GM23338 (cell line): Measurements from ENCODE around the gene NOTO. TPM values are rescaled to one million over a fixed set of nuclear protein-coding genes. Genes with fewer than 3 reads are reported as not detected.
A peak's percentile ranks its signal among the peaks of the same experiment; 100 is the strongest.

Experiments used
- ATAC-seq: fragments of 200-7000 bp; cut with Tn5 transposase; 3 replicates; pipeline ENCODE4 v1.9.1; 2020
- DNase-seq: peaks from one replicate; pipeline ENCODE4 v3.0.0-alpha.2; 2015; ENCODE audit warnings: low spot score
- H2AFZ ChIP-seq: fragments of 200-600 bp; sonication (generic); 2 replicates; pipeline ENCODE4 v1.8.0; 2016; ENCODE audit warnings: antibody characterized with exemption, mild to moderate bottlenecking, moderate library complexity
- H3F3A ChIP-seq: fragments of 200-600 bp; sonication (generic); replicated peaks from 2 replicates; pipeline ENCODE4 v1.8.0; 2017; ENCODE audit warnings: antibody characterized with exemption, mixed run types, low read depth
- H3K27ac ChIP-seq: fragments of 200-600 bp; sonication (generic); 2 replicates; pipeline ENCODE4 v1.6.1; 2016; ENCODE audit warnings: low read depth
- H3K27me3 ChIP-seq: fragments of 200-600 bp; sonication (generic); 2 replicates; pipeline ENCODE4 v1.8.0; 2016; ENCODE audit warnings: mild to moderate bottlenecking, mixed run types, moderate library complexity; ENCODE audit not compliant: insufficient read depth
- H3K36me3 ChIP-seq: fragments of 200-600 bp; sonication (generic); 2 replicates; pipeline ENCODE4 v1.8.0; 2016; ENCODE audit warnings: mild to moderate bottlenecking; ENCODE audit not compliant: insufficient read depth
- H3K4me1 ChIP-seq: fragments of 200-600 bp; sonication (generic); 2 replicates; pipeline ENCODE4 v1.8.0; 2016; ENCODE audit warnings: mild to moderate bottlenecking, moderate library complexity; ENCODE audit not compliant: insufficient read depth
- H3K4me2 ChIP-seq: fragments of 200-600 bp; sonication (generic); 2 replicates; pipeline ENCODE4 v1.7.1; 2017; ENCODE audit warnings: mixed run types
- H3K4me3 ChIP-seq: fragments of 200-600 bp; sonication (generic); 2 replicates; pipeline ENCODE4 v1.6.1; 2016; ENCODE audit warnings: mixed run types
- H3K79me2 ChIP-seq: fragments of 200-600 bp; sonication (generic); replicated peaks from 2 replicates; pipeline ENCODE4 v1.8.0; 2017; ENCODE audit warnings: mild to moderate bottlenecking; ENCODE audit not compliant: insufficient read depth
- H3K9me2 ChIP-seq: fragments of 200-600 bp; sonication (generic); 2 replicates; pipeline ENCODE4 v1.8.0; 2017; ENCODE audit not compliant: insufficient read depth
- H4K20me1 ChIP-seq: fragments of 200-600 bp; sonication (generic); replicated peaks from 2 replicates; pipeline ENCODE4 v1.8.0; 2017; ENCODE audit warnings: mild to moderate bottlenecking; ENCODE audit not compliant: insufficient read depth
- H3K27ac Mint-ChIP-seq: 2 replicates; pipeline ENCODE4 v1.8.0; 2020; ENCODE audit warnings: inconsistent platforms, mild to moderate bottlenecking, moderate library complexity, mixed read lengths
- H3K27me3 Mint-ChIP-seq: 3 replicates; pipeline ENCODE4 v1.8.0; 2022; ENCODE audit warnings: low read depth, mild to moderate bottlenecking, moderate library complexity, mixed read lengths, inconsistent platforms; ENCODE audit not compliant: insufficient read depth, poor library complexity
- H3K36me3 Mint-ChIP-seq: 3 replicates; pipeline ENCODE4 v1.8.0; 2021; ENCODE audit warnings: low read depth, mild to moderate bottlenecking, inconsistent platforms, moderate library complexity, mixed read lengths
- H3K4me1 Mint-ChIP-seq: 3 replicates; pipeline ENCODE4 v1.8.0; 2020; ENCODE audit warnings: mild to moderate bottlenecking, inconsistent platforms, mixed read lengths
- H3K4me3 Mint-ChIP-seq: 3 replicates; pipeline ENCODE4 v1.8.0; 2021; ENCODE audit warnings: moderate library complexity, mild to moderate bottlenecking, inconsistent platforms, mixed read lengths
- H3K9me3 Mint-ChIP-seq: 3 replicates; pipeline ENCODE4 v1.8.0; 2020; ENCODE audit warnings: moderate library complexity, mild to moderate bottlenecking, inconsistent platforms, mixed read lengths
- CREB1 ChIP-seq: fragments of 250-450 bp; sonication (Bioruptor Pico); IDR thresholded peaks from 2 replicates; pipeline ENCODE4 v1.5.0; 2020; ENCODE audit warnings: low read depth, mild to moderate bottlenecking, moderate library complexity
- EZH2 ChIP-seq: fragments of 200-600 bp; sonication (generic); IDR thresholded peaks from one replicate; pipeline ENCODE4 v1.8.0; 2017; ENCODE audit warnings: antibody characterized with exemption, mild to moderate bottlenecking, low read depth; ENCODE audit not compliant: unreplicated experiment
- EZH2phosphoT487 ChIP-seq: fragments of 200-600 bp; sonication (generic); IDR thresholded peaks from one replicate; pipeline ENCODE4 v1.8.1; 2018; ENCODE audit warnings: antibody characterized with exemption; ENCODE audit not compliant: unreplicated experiment
- NANOG ChIP-seq: IDR thresholded peaks from 2 replicates; pipeline ENCODE4 v1.6.1; 2016; ENCODE audit warnings: antibody characterized with exemption, borderline replicate concordance
- POLR2AphosphoS5 ChIP-seq: IDR thresholded peaks from 2 replicates; pipeline ENCODE4 v1.6.1; 2016; ENCODE audit warnings: antibody characterized with exemption, low read depth
- STAT1 ChIP-seq: IDR thresholded peaks from one replicate; pipeline ENCODE4 v1.6.1; 2016; ENCODE audit warnings: antibody characterized with exemption; ENCODE audit not compliant: unreplicated experiment
- ZNF114 ChIP-seq: fragments of 250-450 bp; sonication (Bioruptor Pico); IDR thresholded peaks from 2 replicates; pipeline ENCODE4 v1.5.0; 2020; ENCODE audit warnings: mild to moderate bottlenecking, moderate library complexity
- ZNF331 ChIP-seq: fragments of 250-450 bp; sonication (Bioruptor Pico); IDR thresholded peaks from 2 replicates; pipeline ENCODE4 v1.5.0; 2020; ENCODE audit warnings: low read depth, mild to moderate bottlenecking, moderate library complexity
- polyA plus RNA-seq: library from polyadenylated mRNA; unstranded; fragments of >200 nt; fragmentation: Nextera tagmentation; extraction: Ambion mirVana; gene quantifications from 2 replicates; pipeline ENCODE4 v1.2.1, GENCODE V29; 2016
- total RNA-seq: library from RNA; depleted of rRNA; stranded (reverse); fragments of >200 nt; shearing (Covaris generic); gene quantifications from 2 replicates; pipeline ENCODE4 v1.2.3, GENCODE V29; 2014
- TF ChIP-seq, protein P1 (sequence below): IDR thresholded peaks from 2 replicates; pipeline ENCODE4 v1.6.1; 2016; ENCODE audit warnings: antibody characterized with exemption
- TF ChIP-seq, protein P2 (sequence below): fragments of 250-450 bp; sonication (Bioruptor Pico); IDR thresholded peaks from 2 replicates; pipeline ENCODE4 v1.5.0; 2020; ENCODE audit warnings: mild to moderate bottlenecking, moderate library complexity
- TF ChIP-seq, protein P3 (sequence below), 2 experiments: fragments of 200-600 bp in 1 of 2; sonication (generic) in 1 of 2; conservative IDR thresholded peaks; 2 replicates each; pipeline versions ENCODE4 v1.5.1 to v1.6.1; 2016 to 2017; ENCODE audit warnings: antibody characterized with exemption in 2 of 2, low read depth in 2 of 2, mild to moderate bottlenecking in 2 of 2, moderate library complexity in 1 of 2

Gene NOTO
- total and polyA plus RNA-seq, 2 experiments from 2014 or later, result 0.06 to 0.73 TPM

GRCh38 chr2:73175663-73176204 lies 26.6 kb upstream of the NOTO start:
- H3K27ac ChIP-seq, result no peak overlapping the region
- H3K27me3 ChIP-seq, result peaks cover 84% of the 10 kb centered on the region
- ATAC-seq (peak; percentile 20), DNase-seq (peak; percentile 82)
- no peaks in the 10 kb centered on the region for H3K36me3 ChIP-seq
- Mint-ChIP-seq H3K4me3 (peak overlapping the region; percentile 86), H3K9me3 (no peaks in the 10 kb centered on the region), H3K27ac (no peak overlapping the region), H3K36me3 (no peaks in the 10 kb centered on the region), H3K27me3 (peaks cover 56% of the 10 kb centered on the region), H3K4me1 (peaks cover 27% of the 10 kb centered on the region)
- no peaks in the 10 kb centered on the region for H4K20me1 ChIP-seq
- peak; percentile 72 for TF ChIP-seq EZH2
- no peak for TF ChIP-seq EZH2phosphoT487
- TF ChIP-seq POLR2AphosphoS5, result no peak
- peaks cover 17% of the 10 kb centered on the region for H3K4me1 ChIP-seq
- peak overlapping the region; percentile 93 for H3K4me2 ChIP-seq
- no peaks in the 10 kb centered on the region for H3K9me2 ChIP-seq
- H3K4me3 ChIP-seq, result peak overlapping the region; percentile 83
- peaks cover 3% of the 10 kb centered on the region; the same call in 1 of the 2 replicates for H3F3A ChIP-seq
- no peaks in the 10 kb centered on the region for H3K79me2 ChIP-seq
- peak overlapping the region; percentile 98 for H2AFZ ChIP-seq

GRCh38 chr2:73176205-73176880 lies 26.0 kb upstream of the NOTO start:
- Mint-ChIP-seq H3K4me3 (peak overlapping the region; percentile 86), H3K36me3 (no peaks in the 10 kb centered on the region), H3K4me1 (peaks cover 27% of the 10 kb centered on the region), H3K27ac (no peak overlapping the region), H3K9me3 (no peaks in the 10 kb centered on the region), H3K27me3 (peaks cover 56% of the 10 kb centered on the region)
- H2AFZ ChIP-seq, result peak overlapping the region; percentile 98
- H4K20me1 ChIP-seq, result no peaks in the 10 kb centered on the region
- H3K4me1 ChIP-seq, result peaks cover 17% of the 10 kb centered on the region
- H3K9me2 ChIP-seq, result no peaks in the 10 kb centered on the region
- peak overlapping the region; percentile 83 for H3K4me3 ChIP-seq
- no peaks in the 10 kb centered on the region for H3K36me3 ChIP-seq
- H3K27me3 ChIP-seq, result peaks cover 85% of the 10 kb centered on the region
- no peak overlapping the region for H3K27ac ChIP-seq
- no peaks in the 10 kb centered on the region for H3K79me2 ChIP-seq
- H3K4me2 ChIP-seq, result peak overlapping the region; percentile 93
- peak; percentile 4 for ATAC-seq
- peak; percentile 49 for DNase-seq
- H3F3A ChIP-seq, result peaks cover 3% of the 10 kb centered on the region; the same call in 1 of the 2 replicates
- TF ChIP-seq CREB1 (no peak), STAT1 (no peak), POLR2AphosphoS5 (no peak), EZH2 (peak; percentile 86), ZNF331 (no peak), ZNF114 (CRISPR knock-in tag) (no peak), NANOG (no peak), EZH2phosphoT487 (peak; percentile 31)
- TF ChIP-seq, protein P1, sequence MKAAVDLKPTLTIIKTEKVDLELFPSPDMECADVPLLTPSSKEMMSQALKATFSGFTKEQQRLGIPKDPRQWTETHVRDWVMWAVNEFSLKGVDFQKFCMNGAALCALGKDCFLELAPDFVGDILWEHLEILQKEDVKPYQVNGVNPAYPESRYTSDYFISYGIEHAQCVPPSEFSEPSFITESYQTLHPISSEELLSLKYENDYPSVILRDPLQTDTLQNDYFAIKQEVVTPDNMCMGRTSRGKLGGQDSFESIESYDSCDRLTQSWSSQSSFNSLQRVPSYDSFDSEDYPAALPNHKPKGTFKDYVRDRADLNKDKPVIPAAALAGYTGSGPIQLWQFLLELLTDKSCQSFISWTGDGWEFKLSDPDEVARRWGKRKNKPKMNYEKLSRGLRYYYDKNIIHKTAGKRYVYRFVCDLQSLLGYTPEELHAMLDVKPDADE, result no peak
- TF ChIP-seq, protein P2, sequence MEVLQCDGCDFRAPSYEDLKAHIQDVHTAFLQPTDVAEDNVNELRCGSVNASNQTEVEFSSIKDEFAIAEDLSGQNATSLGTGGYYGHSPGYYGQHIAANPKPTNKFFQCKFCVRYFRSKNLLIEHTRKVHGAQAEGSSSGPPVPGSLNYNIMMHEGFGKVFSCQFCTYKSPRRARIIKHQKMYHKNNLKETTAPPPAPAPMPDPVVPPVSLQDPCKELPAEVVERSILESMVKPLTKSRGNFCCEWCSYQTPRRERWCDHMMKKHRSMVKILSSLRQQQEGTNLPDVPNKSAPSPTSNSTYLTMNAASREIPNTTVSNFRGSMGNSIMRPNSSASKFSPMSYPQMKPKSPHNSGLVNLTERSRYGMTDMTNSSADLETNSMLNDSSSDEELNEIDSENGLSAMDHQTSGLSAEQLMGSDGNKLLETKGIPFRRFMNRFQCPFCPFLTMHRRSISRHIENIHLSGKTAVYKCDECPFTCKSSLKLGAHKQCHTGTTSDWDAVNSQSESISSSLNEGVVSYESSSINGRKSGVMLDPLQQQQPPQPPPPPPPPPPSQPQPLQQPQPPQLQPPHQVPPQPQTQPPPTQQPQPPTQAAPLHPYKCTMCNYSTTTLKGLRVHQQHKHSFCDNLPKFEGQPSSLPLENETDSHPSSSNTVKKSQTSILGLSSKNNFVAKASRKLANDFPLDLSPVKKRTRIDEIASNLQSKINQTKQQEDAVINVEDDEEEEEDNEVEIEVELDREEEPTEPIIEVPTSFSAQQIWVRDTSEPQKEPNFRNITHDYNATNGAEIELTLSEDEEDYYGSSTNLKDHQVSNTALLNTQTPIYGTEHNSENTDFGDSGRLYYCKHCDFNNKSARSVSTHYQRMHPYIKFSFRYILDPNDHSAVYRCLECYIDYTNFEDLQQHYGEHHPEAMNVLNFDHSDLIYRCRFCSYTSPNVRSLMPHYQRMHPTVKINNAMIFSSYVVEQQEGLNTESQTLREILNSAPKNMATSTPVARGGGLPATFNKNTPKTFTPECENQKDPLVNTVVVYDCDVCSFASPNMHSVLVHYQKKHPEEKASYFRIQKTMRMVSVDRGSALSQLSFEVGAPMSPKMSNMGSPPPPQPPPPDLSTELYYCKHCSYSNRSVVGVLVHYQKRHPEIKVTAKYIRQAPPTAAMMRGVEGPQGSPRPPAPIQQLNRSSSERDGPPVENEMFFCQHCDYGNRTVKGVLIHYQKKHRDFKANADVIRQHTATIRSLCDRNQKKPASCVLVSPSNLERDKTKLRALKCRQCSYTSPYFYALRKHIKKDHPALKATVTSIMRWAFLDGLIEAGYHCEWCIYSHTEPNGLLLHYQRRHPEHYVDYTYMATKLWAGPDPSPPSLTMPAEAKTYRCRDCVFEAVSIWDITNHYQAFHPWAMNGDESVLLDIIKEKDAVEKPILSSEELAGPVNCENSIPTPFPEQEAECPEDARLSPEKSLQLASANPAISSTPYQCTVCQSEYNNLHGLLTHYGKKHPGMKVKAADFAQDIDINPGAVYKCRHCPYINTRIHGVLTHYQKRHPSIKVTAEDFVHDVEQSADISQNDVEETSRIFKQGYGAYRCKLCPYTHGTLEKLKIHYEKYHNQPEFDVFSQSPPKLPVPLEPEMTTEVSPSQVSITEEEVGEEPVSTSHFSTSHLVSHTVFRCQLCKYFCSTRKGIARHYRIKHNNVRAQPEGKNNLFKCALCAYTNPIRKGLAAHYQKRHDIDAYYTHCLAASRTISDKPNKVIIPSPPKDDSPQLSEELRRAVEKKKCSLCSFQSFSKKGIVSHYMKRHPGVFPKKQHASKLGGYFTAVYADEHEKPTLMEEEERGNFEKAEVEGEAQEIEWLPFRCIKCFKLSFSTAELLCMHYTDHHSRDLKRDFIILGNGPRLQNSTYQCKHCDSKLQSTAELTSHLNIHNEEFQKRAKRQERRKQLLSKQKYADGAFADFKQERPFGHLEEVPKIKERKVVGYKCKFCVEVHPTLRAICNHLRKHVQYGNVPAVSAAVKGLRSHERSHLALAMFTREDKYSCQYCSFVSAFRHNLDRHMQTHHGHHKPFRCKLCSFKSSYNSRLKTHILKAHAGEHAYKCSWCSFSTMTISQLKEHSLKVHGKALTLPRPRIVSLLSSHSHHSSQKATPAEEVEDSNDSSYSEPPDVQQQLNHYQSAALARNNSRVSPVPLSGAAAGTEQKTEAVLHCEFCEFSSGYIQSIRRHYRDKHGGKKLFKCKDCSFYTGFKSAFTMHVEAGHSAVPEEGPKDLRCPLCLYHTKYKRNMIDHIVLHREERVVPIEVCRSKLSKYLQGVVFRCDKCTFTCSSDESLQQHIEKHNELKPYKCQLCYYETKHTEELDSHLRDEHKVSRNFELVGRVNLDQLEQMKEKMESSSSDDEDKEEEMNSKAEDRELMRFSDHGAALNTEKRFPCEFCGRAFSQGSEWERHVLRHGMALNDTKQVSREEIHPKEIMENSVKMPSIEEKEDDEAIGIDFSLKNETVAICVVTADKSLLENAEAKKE (CRISPR knock-in tag), result no peak
- TF ChIP-seq, protein P3, sequence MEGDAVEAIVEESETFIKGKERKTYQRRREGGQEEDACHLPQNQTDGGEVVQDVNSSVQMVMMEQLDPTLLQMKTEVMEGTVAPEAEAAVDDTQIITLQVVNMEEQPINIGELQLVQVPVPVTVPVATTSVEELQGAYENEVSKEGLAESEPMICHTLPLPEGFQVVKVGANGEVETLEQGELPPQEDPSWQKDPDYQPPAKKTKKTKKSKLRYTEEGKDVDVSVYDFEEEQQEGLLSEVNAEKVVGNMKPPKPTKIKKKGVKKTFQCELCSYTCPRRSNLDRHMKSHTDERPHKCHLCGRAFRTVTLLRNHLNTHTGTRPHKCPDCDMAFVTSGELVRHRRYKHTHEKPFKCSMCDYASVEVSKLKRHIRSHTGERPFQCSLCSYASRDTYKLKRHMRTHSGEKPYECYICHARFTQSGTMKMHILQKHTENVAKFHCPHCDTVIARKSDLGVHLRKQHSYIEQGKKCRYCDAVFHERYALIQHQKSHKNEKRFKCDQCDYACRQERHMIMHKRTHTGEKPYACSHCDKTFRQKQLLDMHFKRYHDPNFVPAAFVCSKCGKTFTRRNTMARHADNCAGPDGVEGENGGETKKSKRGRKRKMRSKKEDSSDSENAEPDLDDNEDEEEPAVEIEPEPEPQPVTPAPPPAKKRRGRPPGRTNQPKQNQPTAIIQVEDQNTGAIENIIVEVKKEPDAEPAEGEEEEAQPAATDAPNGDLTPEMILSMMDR (conservative IDR thresholded peaks at IDR 0.05; ENCODE audit: low read depth in 2 of 2), result no peak
